Suppressor macrophage (primary cell): ENCODE data around the gene SCPEP1.
"Not testable (repeated sequence)": the region's sequence is repeated elsewhere in the genome, so short reads cannot be mapped to it uniquely, and the experiment has no call there.

Experiments used
- DNase-seq, 4 experiments: peaks; one replicate each; pipeline ENCODE4 v3.0.0-alpha.2; 2020 to 2022
- total RNA-seq, 17 experiments: gene quantifications; one replicate each; lab custom pipeline; 2026; ENCODE audit warnings: mixed read lengths in 6 of 17, inconsistent platforms in 3 of 17; lab: John Stamatoyannopoulos, UW

The SCPEP1 gene, protein sequence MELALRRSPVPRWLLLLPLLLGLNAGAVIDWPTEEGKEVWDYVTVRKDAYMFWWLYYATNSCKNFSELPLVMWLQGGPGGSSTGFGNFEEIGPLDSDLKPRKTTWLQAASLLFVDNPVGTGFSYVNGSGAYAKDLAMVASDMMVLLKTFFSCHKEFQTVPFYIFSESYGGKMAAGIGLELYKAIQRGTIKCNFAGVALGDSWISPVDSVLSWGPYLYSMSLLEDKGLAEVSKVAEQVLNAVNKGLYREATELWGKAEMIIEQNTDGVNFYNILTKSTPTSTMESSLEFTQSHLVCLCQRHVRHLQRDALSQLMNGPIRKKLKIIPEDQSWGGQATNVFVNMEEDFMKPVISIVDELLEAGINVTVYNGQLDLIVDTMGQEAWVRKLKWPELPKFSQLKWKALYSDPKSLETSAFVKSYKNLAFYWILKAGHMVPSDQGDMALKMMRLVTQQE
- total RNA-seq, result 193 to 390 (median 269) reads per million in 17 experiments

DNA sequence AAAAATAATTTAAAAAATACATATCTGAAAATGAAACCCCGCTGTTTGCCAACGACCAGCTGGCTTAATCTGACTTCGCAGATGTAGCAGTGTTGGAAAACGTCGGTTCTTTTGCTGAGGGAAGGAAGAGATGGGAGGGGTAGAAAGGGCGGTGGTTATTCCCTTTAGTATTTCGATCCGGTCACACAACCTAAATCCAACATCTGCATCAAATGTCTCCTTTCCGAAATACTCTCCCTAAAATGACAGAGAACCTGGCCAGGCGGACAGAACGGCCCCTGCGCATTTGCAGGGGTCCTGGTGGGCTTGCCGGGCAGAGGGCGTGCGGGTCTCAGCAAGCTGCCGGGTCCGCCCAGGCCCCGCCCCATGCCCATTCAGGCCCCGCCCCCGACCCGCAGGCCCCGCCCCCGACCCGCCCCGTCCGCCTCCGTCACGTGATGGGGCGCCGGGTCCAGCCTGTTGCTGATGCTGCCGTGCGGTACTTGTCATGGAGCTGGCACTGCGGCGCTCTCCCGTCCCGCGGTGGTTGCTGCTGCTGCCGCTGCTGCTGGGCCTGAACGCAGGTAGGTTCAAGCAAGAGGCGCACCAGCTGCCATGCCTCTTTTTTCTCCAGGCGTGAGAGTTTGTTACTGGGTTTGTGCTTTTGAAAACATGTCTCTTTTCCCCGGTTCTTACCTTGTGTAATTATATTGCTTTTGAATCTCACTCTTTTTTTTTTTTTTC, at the start of gene SCPEP1:
Gene SCPEP1 (plus strand): TSS at position 459 of the 723 bp plus-strand sequence. CDS start 29 bp downstream, at position 488.
- DNase-seq, result peak; percentile 83 to 95 (median 90)

DNA sequence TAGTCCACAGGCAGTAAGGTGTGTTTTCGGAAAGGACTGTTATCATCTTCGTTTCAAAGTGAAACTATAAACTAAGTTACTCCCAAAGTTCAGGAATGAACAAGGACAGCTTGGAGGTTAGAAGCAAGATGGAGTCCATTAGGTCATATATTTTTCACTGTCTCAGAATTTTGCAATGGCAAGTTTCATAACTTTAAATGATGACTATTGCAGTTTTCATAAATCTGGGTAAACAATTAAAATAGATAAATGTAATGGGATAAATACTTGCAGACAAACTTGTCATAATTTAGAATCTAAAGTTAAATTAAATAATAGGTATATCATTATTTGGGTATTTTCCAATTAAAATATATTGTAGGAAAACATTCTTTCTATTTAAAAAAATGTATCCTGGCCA, 49.3 kb upstream of the SCPEP1 start:
- DNase-seq, result no peak

GRCh38 chr17:56929362-56929969, 48.5 kb upstream of the SCPEP1 start:
- DNase-seq, result no peak

DNA sequence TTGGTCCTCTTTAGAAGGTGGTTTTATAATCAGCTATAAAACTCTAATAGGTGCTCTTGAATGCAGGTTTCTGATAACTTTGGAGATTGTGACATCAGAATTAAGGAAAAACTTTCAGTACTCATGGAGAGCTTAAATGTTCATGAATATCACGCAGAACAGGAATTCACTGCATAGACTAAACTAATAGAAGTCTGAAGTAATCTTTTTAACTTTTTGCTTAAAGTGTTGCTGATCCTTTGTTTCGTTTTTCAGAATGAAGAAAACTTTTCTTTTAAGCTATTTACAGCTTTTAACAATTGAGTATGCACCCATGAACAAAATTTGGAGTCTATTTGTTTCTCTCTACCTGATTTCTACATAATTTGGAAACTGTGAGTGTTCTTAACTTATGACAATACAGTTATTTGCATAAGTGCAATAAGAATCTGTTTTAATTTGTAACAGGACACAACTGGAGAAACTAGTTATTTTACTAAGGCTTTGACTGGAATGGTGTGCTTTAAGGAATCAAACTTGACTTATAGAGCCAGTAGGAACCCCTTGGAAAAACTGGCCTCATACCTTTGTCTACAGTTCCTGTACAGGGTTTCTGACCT, 47.1 kb upstream of the SCPEP1 start:
- no peak for DNase-seq

GRCh38 chr17:56933151-56933745, 44.7 kb upstream of the SCPEP1 start:
- DNase-seq, result no peak

DNA sequence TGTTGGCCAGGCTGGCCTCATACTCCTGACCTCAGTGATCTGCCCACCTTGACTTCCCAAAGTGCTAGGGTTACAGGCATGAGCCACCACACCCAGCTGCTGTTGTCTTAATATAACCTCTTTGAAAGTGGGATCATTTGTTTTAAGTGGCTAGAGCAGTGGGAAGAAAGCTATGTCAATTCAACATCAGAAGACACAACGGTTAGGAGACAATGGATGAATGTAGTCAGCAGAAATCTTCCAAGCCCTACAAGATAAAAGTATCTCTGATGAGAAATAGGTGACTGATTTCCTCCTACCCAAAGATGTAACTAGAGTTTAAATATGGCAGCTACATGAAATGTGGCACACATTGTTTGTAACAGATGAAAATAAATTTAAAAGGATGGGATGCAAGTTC, 44.1 kb upstream of the SCPEP1 start:
- DNase-seq, result no peak

- DNase-seq, result no peak
Observed at GRCh38 chr17:56934280-56934679, 43.7 kb upstream of the SCPEP1 start.

DNA sequence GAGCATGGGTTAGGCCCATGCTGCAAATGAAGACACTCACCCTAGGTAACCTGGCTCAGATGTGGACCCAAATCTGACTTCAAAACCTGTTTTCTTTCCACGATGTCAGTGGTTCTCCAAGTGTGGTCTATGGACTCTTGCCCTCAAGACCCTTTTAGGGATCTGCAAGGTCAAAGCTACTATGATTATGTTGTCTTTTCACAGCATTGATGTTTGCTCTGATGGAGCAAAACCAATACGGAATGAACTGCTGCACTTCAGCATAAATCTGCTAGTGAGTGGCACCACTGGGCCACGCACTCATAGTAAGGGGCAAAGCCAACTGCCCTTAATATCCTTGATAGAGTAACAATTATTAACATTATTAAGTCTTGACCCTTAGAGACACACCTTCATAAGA, 42.5 kb upstream of the SCPEP1 start:
- DNase-seq, result no peak

- no peak for DNase-seq
Observed at GRCh38 chr17:56936697-56937322, 41.1 kb upstream of the SCPEP1 start.

DNA sequence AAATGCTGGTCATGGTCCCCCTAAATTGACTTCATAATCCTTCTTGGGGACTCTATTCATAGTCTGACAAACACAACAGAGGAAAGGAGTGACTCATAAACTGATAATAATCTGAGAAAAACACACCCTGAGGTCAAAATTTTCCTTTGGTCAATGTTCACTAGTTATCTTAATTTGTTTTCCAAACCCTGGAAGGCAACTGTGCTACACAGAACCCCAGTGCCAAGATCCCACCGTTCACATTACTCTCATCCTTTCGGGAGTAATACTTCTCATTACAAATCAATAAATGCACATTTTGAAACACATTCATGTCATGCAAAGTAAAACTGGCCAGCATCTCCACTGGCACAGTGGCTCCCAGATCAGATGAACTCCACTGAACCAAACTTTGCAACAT, 40.2 kb upstream of the SCPEP1 start:
- DNase-seq, result no peak

DNA sequence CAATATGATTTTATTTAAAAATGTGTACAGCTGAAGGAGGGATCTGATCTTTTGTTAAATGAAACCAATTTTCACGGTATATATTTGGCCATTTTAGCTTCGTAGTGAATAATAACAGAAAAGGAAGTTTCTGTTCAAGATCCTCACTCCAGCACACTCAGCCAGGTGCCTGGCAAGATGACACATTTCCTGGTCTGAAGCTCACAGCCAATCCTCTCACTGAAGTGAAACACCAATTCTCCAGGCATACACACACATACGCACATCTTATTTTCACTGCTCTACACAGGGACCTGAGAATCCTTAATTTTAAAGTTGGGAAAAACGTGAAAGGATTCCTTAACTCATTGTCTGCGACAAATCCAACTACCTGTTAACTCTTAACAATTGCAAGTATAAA, 39.7 kb upstream of the SCPEP1 start:
- not testable (repeated sequence) for DNase-seq

- DNase-seq, result peak; percentile 50 to 85 (median 74)
Observed at GRCh38 chr17:56939869-56940484, 38.0 kb upstream of the SCPEP1 start.

DNA sequence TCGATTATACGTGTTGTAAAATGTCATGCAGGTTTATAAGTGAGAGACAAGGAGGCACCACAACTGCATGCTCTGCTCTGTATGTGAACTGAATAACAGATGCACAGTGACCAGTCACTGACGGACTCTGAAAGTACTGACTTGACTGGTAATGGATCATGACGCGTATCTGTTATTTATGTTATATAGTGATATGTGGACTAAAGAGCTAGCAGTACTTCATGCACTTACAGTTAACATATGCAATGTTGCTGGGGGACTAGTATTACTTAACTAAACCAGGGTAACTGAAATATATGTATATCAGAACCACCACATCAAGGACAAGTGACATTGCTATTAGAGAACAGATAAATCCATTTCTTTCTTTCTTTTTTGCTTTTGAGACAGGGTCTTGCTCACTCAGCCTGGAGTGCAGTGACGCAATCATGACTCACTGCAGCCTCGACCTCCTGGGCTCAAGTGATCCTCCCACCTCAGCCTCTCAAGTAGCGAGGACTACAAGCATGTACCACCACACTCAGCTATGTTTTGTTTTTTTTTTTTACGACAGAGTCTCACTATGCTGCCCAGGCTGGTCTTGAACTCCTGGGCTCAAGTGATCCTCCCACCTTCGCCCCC, 34.3 kb upstream of the SCPEP1 start:
- DNase-seq, result no peak

GRCh38 chr17:56945938-56946505, 31.9 kb upstream of the SCPEP1 start:
- no peak for DNase-seq

DNA sequence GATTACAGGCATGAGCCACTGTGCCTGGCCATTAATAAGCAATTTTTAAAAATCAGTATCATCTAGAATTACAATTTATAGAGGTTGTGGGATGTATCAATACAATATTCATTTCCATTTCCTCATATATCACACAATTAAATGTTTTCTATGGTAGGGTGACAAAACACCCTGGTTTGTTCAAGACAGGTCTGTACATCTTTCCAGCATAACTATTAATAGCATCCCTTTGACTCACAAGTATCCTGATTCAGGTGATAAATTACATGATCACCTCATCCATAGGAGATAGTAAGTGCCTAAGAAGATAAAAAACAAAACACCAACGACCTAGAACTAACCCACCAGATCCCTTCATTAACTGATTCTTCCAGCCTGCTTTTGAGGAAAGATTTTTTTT, 30.2 kb upstream of the SCPEP1 start:
- DNase-seq, result no peak

DNA sequence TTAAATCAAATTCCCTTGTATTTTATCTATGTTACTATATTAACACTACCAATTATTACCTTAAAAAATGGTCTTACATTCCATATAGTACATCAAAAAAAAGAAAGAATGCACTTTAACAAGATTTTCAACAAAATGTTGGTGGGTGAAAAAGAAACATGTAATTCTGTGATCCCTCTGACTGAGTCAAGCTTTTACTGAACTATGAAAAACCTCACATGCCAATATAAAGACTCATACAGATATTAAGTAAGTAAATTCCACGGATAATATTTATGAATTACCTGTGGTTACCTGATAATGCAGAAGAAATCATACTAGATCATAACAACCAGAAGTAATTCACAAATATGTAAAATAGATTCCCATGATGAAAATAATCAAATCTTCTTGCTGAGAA, 29.4 kb upstream of the SCPEP1 start:
- DNase-seq, result no peak

GRCh38 chr17:56949595-56949994, 28.3 kb upstream of the SCPEP1 start:
- no peak for DNase-seq

GRCh38 chr17:56956992-56957391, 20.9 kb upstream of the SCPEP1 start:
- DNase-seq, result no peak

DNA sequence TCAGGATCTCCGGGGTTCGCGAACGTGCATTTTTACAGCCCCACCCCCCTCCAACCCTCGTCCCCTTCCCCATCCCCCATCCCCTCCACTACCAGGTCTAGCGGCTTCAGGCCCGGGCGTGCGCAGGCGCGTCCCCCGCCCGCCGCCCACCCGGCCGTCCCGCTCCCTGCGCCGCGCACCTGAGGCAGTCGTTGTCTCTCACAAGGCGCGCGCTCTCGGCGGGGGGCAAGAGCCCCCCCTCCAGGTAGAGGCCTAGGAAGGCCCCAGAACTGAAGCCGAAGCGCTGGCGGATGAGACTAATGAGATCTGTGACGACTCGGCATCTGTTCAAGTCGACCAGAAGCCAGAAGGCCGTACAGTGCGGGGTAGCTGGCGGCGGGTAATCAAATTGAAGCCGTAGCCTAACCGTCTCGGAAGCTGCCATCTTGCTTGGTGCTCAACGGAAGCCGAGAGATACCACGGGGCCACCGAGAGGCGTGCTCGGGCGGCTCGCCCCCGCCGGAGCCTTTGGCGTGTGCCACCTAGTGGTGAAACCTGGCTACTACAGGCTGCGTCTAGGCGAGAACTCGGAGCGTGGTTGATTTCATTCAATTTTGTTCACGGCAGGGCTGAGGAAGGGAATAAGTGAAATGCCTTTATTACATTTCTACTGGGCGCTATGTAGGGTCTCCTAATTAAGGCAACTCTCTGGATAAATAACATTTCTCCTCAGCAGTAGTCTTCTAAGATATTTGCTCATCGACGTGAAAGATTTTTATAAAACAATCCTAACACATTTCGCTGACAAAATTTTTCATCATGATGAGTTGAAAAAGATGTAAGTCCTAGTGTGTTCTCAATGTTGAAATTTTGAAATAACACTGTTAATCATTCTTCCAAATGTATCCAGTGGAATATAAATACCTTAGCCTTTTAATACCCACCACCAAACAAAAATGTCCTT, 17.1 kb upstream of the SCPEP1 start, which contains the start of gene COIL:
Gene COIL (minus strand): TSS at position 455 of the 943 bp plus-strand sequence. CDS start 31 bp downstream, at position 424.
- DNase-seq, result peak; percentile 95 to 97 (median 96)
